Osteoblast (primary cell): Measurements from ENCODE around the gene PPP4R2. TPM values are rescaled to one million over a fixed set of nuclear protein-coding genes. Genes with fewer than 3 reads are reported as not detected.
A peak's percentile ranks its signal among the peaks of the same experiment; 100 is the strongest.
"Not testable (repeated sequence)": the region's sequence is repeated elsewhere in the genome, so short reads cannot be mapped to it uniquely, and the experiment has no call there.

Experiments used
- DNase-seq: peaks from one replicate; pipeline ENCODE4 v3.0.0; 2011; ENCODE audit warnings: low spot score, mixed read lengths; ENCODE audit not compliant: insufficient read length; ENCODE audit errors: missing footprints
- H2AFZ ChIP-seq: 2 replicates; pipeline ENCODE4 v1.6.0; 2011; ENCODE audit warnings: mild to moderate bottlenecking, low read length
- H3K27ac ChIP-seq: 2 replicates; pipeline ENCODE4 v1.5.1; 2011; ENCODE audit warnings: mild to moderate bottlenecking, low read depth, low read length, moderate library complexity
- H3K27me3 ChIP-seq: 2 replicates; pipeline ENCODE4 v1.6.0; 2012; ENCODE audit warnings: mild to moderate bottlenecking, control low read depth, inconsistent platforms, low read length, moderate library complexity; ENCODE audit not compliant: insufficient read depth
- H3K36me3 ChIP-seq: 2 replicates; pipeline ENCODE4 v1.5.1; 2011; ENCODE audit warnings: mild to moderate bottlenecking, low read length, control low read depth, moderate library complexity; ENCODE audit not compliant: insufficient read depth
- H3K4me1 ChIP-seq: 2 replicates; pipeline ENCODE4 v1.5.1; 2011; ENCODE audit warnings: mild to moderate bottlenecking, low read length, control low read depth, moderate library complexity; ENCODE audit not compliant: insufficient read depth
- H3K4me2 ChIP-seq: 2 replicates; pipeline ENCODE4 v1.6.0; 2011; ENCODE audit warnings: mild to moderate bottlenecking, low read length; ENCODE audit not compliant: insufficient read depth
- H3K4me3 ChIP-seq: fragments of 200-600 bp; sonication (generic); 3 replicates; pipeline ENCODE4 v1.5.1; 2012; ENCODE audit warnings: mild to moderate bottlenecking, low read length, inconsistent platforms; ENCODE audit not compliant: insufficient read depth
- H3K79me2 ChIP-seq: 2 replicates; pipeline ENCODE4 v1.6.0; 2012; ENCODE audit warnings: mild to moderate bottlenecking, low read length, control low read depth, inconsistent platforms; ENCODE audit not compliant: insufficient read depth
- H3K9me3 ChIP-seq: 2 replicates; pipeline ENCODE4 v1.5.1; 2011; ENCODE audit warnings: low read depth, low read length, control low read depth
- H4K20me1 ChIP-seq: 2 replicates; pipeline ENCODE4 v1.6.0; 2012; ENCODE audit warnings: mild to moderate bottlenecking, low read length, control low read depth; ENCODE audit not compliant: insufficient read depth
- total RNA-seq: library from RNA; depleted of rRNA; stranded (reverse); fragments of >200 nt; gene quantifications from 2 replicates; pipeline ENCODE4 v1.2.3, GENCODE V29; 2012
- TF ChIP-seq, protein P1 (sequence below): IDR thresholded peaks from 2 replicates; pipeline ENCODE4 v1.5.1; 2011; ENCODE audit warnings: mild to moderate bottlenecking, low read depth, low read length, moderate library complexity; ENCODE audit errors: extremely low read depth

The PPP4R2 gene
- total RNA-seq, 1 donor, result 84.3 TPM

- Histone ChIP-seq H3K4me1 (peaks cover 25% of the 10 kb centered on the region), H3K27me3 (no peaks in the 10 kb centered on the region), H3K27ac (peak overlapping the region; percentile 89), H3K36me3 (peaks cover 18% of the 10 kb centered on the region), H3K4me3 (peak overlapping the region; percentile 92), H3K9me3 (no peaks in the 10 kb centered on the region), H2AFZ (peak overlapping the region; percentile 93), H3K79me2 (peaks cover 43% of the 10 kb centered on the region), H4K20me1 (peaks cover 29% of the 10 kb centered on the region), H3K4me2 (peak overlapping the region; percentile 84)
- TF ChIP-seq, protein P1, sequence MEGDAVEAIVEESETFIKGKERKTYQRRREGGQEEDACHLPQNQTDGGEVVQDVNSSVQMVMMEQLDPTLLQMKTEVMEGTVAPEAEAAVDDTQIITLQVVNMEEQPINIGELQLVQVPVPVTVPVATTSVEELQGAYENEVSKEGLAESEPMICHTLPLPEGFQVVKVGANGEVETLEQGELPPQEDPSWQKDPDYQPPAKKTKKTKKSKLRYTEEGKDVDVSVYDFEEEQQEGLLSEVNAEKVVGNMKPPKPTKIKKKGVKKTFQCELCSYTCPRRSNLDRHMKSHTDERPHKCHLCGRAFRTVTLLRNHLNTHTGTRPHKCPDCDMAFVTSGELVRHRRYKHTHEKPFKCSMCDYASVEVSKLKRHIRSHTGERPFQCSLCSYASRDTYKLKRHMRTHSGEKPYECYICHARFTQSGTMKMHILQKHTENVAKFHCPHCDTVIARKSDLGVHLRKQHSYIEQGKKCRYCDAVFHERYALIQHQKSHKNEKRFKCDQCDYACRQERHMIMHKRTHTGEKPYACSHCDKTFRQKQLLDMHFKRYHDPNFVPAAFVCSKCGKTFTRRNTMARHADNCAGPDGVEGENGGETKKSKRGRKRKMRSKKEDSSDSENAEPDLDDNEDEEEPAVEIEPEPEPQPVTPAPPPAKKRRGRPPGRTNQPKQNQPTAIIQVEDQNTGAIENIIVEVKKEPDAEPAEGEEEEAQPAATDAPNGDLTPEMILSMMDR, result no peak
- no peak for DNase-seq
These were observed 514 bp upstream of the PPP4R2 start for GRCh38 chr3:72996121-72996472.

DNA sequence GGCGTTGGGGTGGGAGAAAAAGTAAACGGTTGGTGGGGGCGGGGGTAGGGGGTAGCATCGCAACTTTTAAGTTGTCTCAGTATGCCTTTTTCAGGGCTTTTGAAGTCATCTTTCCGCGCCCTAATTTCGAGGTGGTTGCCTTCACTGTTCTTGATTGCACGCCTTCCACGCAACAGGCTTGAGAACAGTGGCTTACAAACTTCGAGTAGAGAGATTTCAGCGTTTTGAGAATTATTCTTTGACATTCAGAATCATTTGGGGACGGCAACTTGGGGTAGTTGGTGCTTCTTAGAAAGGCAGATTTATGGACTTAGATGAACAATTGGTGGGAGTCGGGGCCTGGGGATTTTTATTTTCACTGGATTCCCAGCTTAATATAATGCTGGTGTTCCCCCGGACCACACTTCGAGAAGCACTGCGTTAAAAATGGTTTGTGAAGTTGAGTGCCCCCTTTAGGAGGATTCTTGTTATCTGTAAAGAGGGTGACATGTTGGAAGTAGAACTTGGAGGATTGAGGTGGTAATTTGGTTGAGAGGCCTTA is 880 bp downstream of the PPP4R2 start:
- Histone ChIP-seq H3K27ac (peak overlapping the region; percentile 89), H3K4me1 (peaks cover 29% of the 10 kb centered on the region), H3K4me2 (peak overlapping the region; percentile 90), H3K27me3 (no peaks in the 10 kb centered on the region), H3K79me2 (peaks cover 56% of the 10 kb centered on the region), H4K20me1 (peaks cover 41% of the 10 kb centered on the region), H3K36me3 (peaks cover 27% of the 10 kb centered on the region), H3K9me3 (no peaks in the 10 kb centered on the region), H2AFZ (peak overlapping the region; percentile 20), H3K4me3 (peak overlapping the region; percentile 92)
- TF ChIP-seq, protein P1, result peak; percentile 58
- peak; percentile 59 for DNase-seq

GRCh38 chr3:72998466-72998865 is 1.9 kb downstream of the PPP4R2 start:
- Histone ChIP-seq H3K27ac (peak overlapping the region; percentile 89), H4K20me1 (peaks cover 49% of the 10 kb centered on the region)
- peak; percentile 19 for DNase-seq

DNA sequence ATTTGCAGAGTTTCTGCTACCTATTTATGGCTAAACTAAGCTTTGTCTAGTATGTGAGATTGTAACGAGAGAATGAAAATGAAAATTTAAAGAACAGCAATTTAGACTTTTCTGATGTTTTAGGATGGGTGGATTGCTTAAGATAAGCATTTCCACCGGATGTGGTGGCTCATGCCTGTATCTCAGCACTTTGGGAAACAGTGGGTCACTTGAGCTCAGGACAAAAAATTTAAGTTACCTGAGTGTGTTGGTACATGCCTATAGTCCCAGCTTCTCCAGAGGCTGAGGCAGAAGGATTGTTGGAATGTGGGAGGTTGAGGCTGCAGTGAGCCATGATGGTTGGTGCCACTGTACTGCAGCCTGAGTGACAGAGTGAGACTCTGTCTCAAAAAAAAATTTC is 3.3 kb downstream of the PPP4R2 start:
- DNase-seq, result no peak
- Histone ChIP-seq H3K27ac (peak overlapping the region; percentile 46), H4K20me1 (peaks cover 61% of the 10 kb centered on the region)

More at GRCh38 chr3:72998466-72998865, 1.9 kb downstream of the PPP4R2 start:
- Histone ChIP-seq H3K4me1 (peaks cover 29% of the 10 kb centered on the region), H3K79me2 (peaks cover 65% of the 10 kb centered on the region), H3K36me3 (peaks cover 29% of the 10 kb centered on the region), H3K27me3 (no peaks in the 10 kb centered on the region), H3K9me3 (no peaks in the 10 kb centered on the region), H2AFZ (no peak overlapping the region), H3K4me2 (peak overlapping the region; percentile 90), H3K4me3 (peak overlapping the region; percentile 92)
- TF ChIP-seq, protein P1, result no peak

GRCh38 chr3:73003050-73003449 is 6.4 kb downstream of the PPP4R2 start:
- Histone ChIP-seq H3K79me2 (peaks cover 98% of the 10 kb centered on the region), H3K4me1 (peaks cover 26% of the 10 kb centered on the region)
- not testable (repeated sequence) for H3K4me3 ChIP-seq

More for the DNA sequence above, 3.3 kb downstream of the PPP4R2 start:
- Histone ChIP-seq H3K9me3 (no peaks in the 10 kb centered on the region), H3K4me2 (peak overlapping the region; percentile 90), H3K4me1 (peaks cover 29% of the 10 kb centered on the region), H3K79me2 (peaks cover 80% of the 10 kb centered on the region), H3K4me3 (peak overlapping the region; percentile 92), H3K36me3 (peaks cover 29% of the 10 kb centered on the region), H3K27me3 (no peaks in the 10 kb centered on the region), H2AFZ (no peak overlapping the region)
- TF ChIP-seq, protein P1, result no peak

More at GRCh38 chr3:73003050-73003449, 6.4 kb downstream of the PPP4R2 start:
- H3K9me3 ChIP-seq, H3K27ac ChIP-seq, H2AFZ ChIP-seq, DNase-seq, H3K27me3 ChIP-seq, H3K4me2 ChIP-seq: not testable (repeated sequence)
- H3K36me3 ChIP-seq, result peaks cover 47% of the 10 kb centered on the region
- peaks cover 84% of the 10 kb centered on the region for H4K20me1 ChIP-seq
